ENCODE data around the gene DLK1. TPM values are rescaled to one million over a fixed set of nuclear protein-coding genes. Genes with fewer than 3 reads are reported as not detected.

The DLK1 gene
- polyA plus RNA-seq, 1 donor (not counting 4 experiments of a cell fraction or from before 2014, with no cell fraction given): not detected

DNA sequence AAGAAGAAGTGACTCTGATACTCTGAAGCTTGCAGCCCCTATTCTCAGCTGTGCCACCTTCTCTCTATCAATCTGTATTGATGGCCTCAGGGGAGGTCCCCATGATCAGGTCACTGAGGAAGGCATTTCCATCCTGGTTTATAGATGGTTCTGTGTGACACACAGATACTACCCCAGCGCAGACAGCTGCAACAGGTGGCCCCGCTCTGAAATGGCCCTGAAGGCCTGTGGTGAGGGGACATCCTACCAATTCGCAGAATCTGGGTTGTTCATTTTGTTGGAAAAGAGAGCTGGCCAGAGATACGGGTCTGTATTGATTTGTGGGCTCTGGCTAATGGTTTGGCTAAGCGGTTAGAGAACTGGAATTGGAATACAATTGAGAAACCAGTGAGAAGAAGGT is 21.7 kb downstream of the DLK1 start:
- no peak overlapping the region for H3K4me3 ChIP-seq (ENCODE audit: control insufficient read depth in 2 of 3, extremely low read depth in 1 of 3, insufficient read depth in 2 of 3, low read depth in 1 of 3, low read length in 3 of 3)
- H3K27me3 ChIP-seq (ENCODE audit: control insufficient read depth, extremely low read depth, insufficient read depth, low read length): no peaks in the 10 kb centered on the region
- no peak overlapping the region for H3K27ac ChIP-seq (ENCODE audit: control insufficient read depth, insufficient read depth, low read length)
- H3K36me3 ChIP-seq (ENCODE audit: control insufficient read depth in 2 of 2, extremely low read depth in 1 of 2, insufficient read depth in 2 of 2, low read length in 2 of 2): no peaks in the 10 kb centered on the region
- H3K9ac ChIP-seq (ENCODE audit: control insufficient read depth, extremely low read depth, insufficient read depth, low read length): no peak overlapping the region
- no peak overlapping the region for H2AFZ ChIP-seq (ENCODE audit: control insufficient read depth, low read length)
- H4K20me1 ChIP-seq (ENCODE audit: control insufficient read depth, extremely low read depth, insufficient read depth, low read length): no peaks in the 10 kb centered on the region
- no peak overlapping the region for H3K4me2 ChIP-seq (ENCODE audit: control insufficient read depth, extremely low read depth, insufficient read depth, low read depth, low read length)
- TF ChIP-seq CTCF (optimal IDR thresholded peaks at IDR 0.05 in 1 of 3, IDR thresholded peaks at IDR 0.05 in 1 of 3, conservative IDR thresholded peaks at IDR 0.05 in 1 of 3; ENCODE audit: extremely low read depth in 1 of 3, insufficient read depth in 2 of 3, low read length in 3 of 3) (no peak), EZH2 (IDR thresholded peaks at IDR 0.05; ENCODE audit: low read length) (no peak)
- no peaks in the 10 kb centered on the region for H3K9me1 ChIP-seq (ENCODE audit: control insufficient read depth, extremely low read depth, insufficient read depth, low read length)
- no peak for FAIRE-seq
- H3K4me1 ChIP-seq (ENCODE audit: control insufficient read depth, extremely low read depth, insufficient read depth, low read length): peaks cover 9% of the 10 kb centered on the region
- no peaks in the 10 kb centered on the region for H3K79me2 ChIP-seq (ENCODE audit: control insufficient read depth, insufficient read depth, low read length)
- DNase-seq (ENCODE audit: low read depth, low spot score): no peak
- dilution Hi-C loops (cut with MboI; ENCODE audit: extremely low pct_ligation_motif_present, low sequenced_read_pairs): no loop called here
- no peaks in the 10 kb centered on the region for H3K9me3 ChIP-seq (ENCODE audit: control insufficient read depth, low read depth, low read length)

DNA sequence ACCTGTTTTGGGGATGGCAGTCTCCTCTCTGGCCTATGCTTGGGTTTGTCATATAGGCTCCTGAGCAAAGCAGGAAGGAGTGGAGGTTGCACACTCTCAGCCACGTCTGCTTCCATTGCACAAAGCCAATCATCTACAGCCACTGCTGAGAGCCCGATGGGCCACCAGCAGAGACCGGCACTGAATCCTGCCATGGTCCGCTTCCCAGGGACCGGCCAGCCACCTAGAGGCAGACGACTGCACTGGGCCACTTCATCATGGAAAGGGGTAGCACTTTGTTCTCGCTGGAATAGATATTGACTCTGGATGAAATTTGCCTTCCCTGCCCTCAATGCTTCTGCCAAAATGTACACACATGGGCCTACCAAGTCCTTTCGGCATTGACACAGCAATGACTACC is 22.3 kb downstream of the DLK1 start:
- H3K9me3 ChIP-seq (ENCODE audit: control insufficient read depth, low read depth, low read length): no peaks in the 10 kb centered on the region
- no peaks in the 10 kb centered on the region for H3K79me2 ChIP-seq (ENCODE audit: control insufficient read depth, insufficient read depth, low read length)
- dilution Hi-C loops (cut with MboI; ENCODE audit: extremely low pct_ligation_motif_present, low sequenced_read_pairs): no loop called here
- no peak overlapping the region for H2AFZ ChIP-seq (ENCODE audit: control insufficient read depth, low read length)
- FAIRE-seq: no peak
- TF ChIP-seq CTCF (optimal IDR thresholded peaks at IDR 0.05 in 1 of 3, IDR thresholded peaks at IDR 0.05 in 1 of 3, conservative IDR thresholded peaks at IDR 0.05 in 1 of 3; ENCODE audit: extremely low read depth in 1 of 3, insufficient read depth in 2 of 3, low read length in 3 of 3) (no peak), EZH2 (IDR thresholded peaks at IDR 0.05; ENCODE audit: low read length) (no peak)
- DNase-seq (ENCODE audit: low read depth, low spot score): no peak
- no peaks in the 10 kb centered on the region for H4K20me1 ChIP-seq (ENCODE audit: control insufficient read depth, extremely low read depth, insufficient read depth, low read length)
- H3K4me1 ChIP-seq (ENCODE audit: control insufficient read depth, extremely low read depth, insufficient read depth, low read length): peaks cover 9% of the 10 kb centered on the region
- H3K36me3 ChIP-seq (ENCODE audit: control insufficient read depth in 2 of 2, extremely low read depth in 1 of 2, insufficient read depth in 2 of 2, low read length in 2 of 2): no peaks in the 10 kb centered on the region
- no peaks in the 10 kb centered on the region for H3K27me3 ChIP-seq (ENCODE audit: control insufficient read depth, extremely low read depth, insufficient read depth, low read length)
- no peak overlapping the region for H3K27ac ChIP-seq (ENCODE audit: control insufficient read depth, insufficient read depth, low read length)
- H3K4me2 ChIP-seq (ENCODE audit: control insufficient read depth, extremely low read depth, insufficient read depth, low read depth, low read length): no peak overlapping the region
- no peaks in the 10 kb centered on the region for H3K9me1 ChIP-seq (ENCODE audit: control insufficient read depth, extremely low read depth, insufficient read depth, low read length)
- no peak overlapping the region for H3K9ac ChIP-seq (ENCODE audit: control insufficient read depth, extremely low read depth, insufficient read depth, low read length)
- no peak overlapping the region for H3K4me3 ChIP-seq (ENCODE audit: control insufficient read depth in 2 of 3, extremely low read depth in 1 of 3, insufficient read depth in 2 of 3, low read depth in 1 of 3, low read length in 3 of 3)
